Liver (tissue), 3 donors: ENCODE data around the gene SLC16A7.

Experiments
- EGR1 ChIP-seq, 2 donors: IDR thresholded peaks; 2 replicates each; pipeline ENCODE4 v1.6.1; 2016 to 2018; ENCODE audit warnings: antibody characterized with exemption in 2 of 2, low read depth in 2 of 2
- GABPA ChIP-seq, 2 donors: IDR thresholded peaks in 1 of 2; conservative IDR thresholded peaks in 1 of 2; 2 replicates each; pipeline ENCODE4 v1.6.1; 2016; ENCODE audit warnings: antibody characterized with exemption in 2 of 2, mild to moderate bottlenecking in 1 of 2, moderate library complexity in 1 of 2
- HNF4A ChIP-seq, 2 donors: conservative IDR thresholded peaks; 2 replicates each; pipeline ENCODE4 v1.6.1; 2016; ENCODE audit warnings: antibody characterized with exemption in 2 of 2, mild to moderate bottlenecking in 2 of 2
- JUND ChIP-seq, 2 donors: IDR thresholded peaks; 2 replicates each; pipeline ENCODE4 v1.6.1; 2016; ENCODE audit warnings: antibody characterized with exemption in 2 of 2
- RAD21 ChIP-seq, 2 donors: IDR thresholded peaks; 2 replicates each; pipeline ENCODE4 v1.6.1; 2016; ENCODE audit warnings: antibody characterized with exemption in 2 of 2, mild to moderate bottlenecking in 2 of 2
- RXRA ChIP-seq, 2 donors: IDR thresholded peaks; 2 replicates each; pipeline ENCODE4 v1.6.1; 2017 to 2018; ENCODE audit warnings: antibody characterized with exemption in 2 of 2, mild to moderate bottlenecking in 1 of 2
- SP1 ChIP-seq: IDR thresholded peaks from 2 replicates; pipeline ENCODE4 v1.6.1; 2018; ENCODE audit warnings: antibody characterized with exemption, mild to moderate bottlenecking
- TAF1 ChIP-seq: conservative IDR thresholded peaks from 2 replicates; pipeline ENCODE4 v1.6.1; 2016; ENCODE audit warnings: antibody characterized with exemption, mild to moderate bottlenecking
- YY1 ChIP-seq: IDR thresholded peaks from 2 replicates; pipeline ENCODE4 v1.6.1; 2016; ENCODE audit warnings: antibody characterized with exemption, mild to moderate bottlenecking
- TF ChIP-seq, protein P1 (sequence below): fragments of 150-350 bp; IDR thresholded peaks from 2 replicates; pipeline ENCODE4 v1.5.1; 2017; ENCODE audit warnings: improper control_type of control experiment, low read depth, low read length; ENCODE audit not compliant: missing input control
- TF ChIP-seq, protein P2 (sequence below): IDR thresholded peaks from 2 replicates; pipeline ENCODE4 v1.6.1; 2016; ENCODE audit warnings: antibody characterized with exemption, mild to moderate bottlenecking
- TF ChIP-seq, protein P3 (sequence below): IDR thresholded peaks from 2 replicates; pipeline ENCODE4 v1.6.1; 2016; ENCODE audit warnings: antibody characterized with exemption
- TF ChIP-seq, protein P4 (sequence below): IDR thresholded peaks from 2 replicates; pipeline ENCODE4 v1.6.1; 2016; ENCODE audit warnings: antibody characterized with exemption
- TF ChIP-seq, protein P5 (sequence below): IDR thresholded peaks from 2 replicates; pipeline ENCODE4 v1.6.1; 2016; ENCODE audit warnings: antibody characterized with exemption
- donor health status: healthy.
- donor health status: healthy.

DNA sequence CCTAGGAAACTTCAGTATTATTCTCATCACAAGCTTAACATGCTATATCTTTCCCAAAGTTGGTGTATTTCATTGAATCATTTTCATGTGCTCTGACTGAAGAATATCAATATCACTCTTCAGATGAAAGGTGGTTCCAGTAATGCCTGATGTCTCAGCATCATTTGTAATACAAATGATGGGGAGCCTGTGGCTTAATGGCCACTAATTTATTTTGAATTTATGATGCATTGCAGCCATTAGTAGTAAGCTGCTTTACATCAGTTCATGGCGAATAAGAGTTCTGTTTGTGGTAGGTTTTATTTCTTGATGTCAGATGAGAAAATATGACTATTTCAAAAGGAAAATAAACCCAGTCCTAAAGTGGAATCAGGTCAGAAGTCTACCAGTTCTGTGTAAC, 139.4 kb downstream of the SLC16A7 start:
- TF ChIP-seq RAD21 (IDR thresholded peaks at IDR 0.05) = no peak
- TF ChIP-seq, protein P1, sequence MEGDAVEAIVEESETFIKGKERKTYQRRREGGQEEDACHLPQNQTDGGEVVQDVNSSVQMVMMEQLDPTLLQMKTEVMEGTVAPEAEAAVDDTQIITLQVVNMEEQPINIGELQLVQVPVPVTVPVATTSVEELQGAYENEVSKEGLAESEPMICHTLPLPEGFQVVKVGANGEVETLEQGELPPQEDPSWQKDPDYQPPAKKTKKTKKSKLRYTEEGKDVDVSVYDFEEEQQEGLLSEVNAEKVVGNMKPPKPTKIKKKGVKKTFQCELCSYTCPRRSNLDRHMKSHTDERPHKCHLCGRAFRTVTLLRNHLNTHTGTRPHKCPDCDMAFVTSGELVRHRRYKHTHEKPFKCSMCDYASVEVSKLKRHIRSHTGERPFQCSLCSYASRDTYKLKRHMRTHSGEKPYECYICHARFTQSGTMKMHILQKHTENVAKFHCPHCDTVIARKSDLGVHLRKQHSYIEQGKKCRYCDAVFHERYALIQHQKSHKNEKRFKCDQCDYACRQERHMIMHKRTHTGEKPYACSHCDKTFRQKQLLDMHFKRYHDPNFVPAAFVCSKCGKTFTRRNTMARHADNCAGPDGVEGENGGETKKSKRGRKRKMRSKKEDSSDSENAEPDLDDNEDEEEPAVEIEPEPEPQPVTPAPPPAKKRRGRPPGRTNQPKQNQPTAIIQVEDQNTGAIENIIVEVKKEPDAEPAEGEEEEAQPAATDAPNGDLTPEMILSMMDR = no peak
- TF ChIP-seq TAF1 = no peak
- TF ChIP-seq, protein P2, sequence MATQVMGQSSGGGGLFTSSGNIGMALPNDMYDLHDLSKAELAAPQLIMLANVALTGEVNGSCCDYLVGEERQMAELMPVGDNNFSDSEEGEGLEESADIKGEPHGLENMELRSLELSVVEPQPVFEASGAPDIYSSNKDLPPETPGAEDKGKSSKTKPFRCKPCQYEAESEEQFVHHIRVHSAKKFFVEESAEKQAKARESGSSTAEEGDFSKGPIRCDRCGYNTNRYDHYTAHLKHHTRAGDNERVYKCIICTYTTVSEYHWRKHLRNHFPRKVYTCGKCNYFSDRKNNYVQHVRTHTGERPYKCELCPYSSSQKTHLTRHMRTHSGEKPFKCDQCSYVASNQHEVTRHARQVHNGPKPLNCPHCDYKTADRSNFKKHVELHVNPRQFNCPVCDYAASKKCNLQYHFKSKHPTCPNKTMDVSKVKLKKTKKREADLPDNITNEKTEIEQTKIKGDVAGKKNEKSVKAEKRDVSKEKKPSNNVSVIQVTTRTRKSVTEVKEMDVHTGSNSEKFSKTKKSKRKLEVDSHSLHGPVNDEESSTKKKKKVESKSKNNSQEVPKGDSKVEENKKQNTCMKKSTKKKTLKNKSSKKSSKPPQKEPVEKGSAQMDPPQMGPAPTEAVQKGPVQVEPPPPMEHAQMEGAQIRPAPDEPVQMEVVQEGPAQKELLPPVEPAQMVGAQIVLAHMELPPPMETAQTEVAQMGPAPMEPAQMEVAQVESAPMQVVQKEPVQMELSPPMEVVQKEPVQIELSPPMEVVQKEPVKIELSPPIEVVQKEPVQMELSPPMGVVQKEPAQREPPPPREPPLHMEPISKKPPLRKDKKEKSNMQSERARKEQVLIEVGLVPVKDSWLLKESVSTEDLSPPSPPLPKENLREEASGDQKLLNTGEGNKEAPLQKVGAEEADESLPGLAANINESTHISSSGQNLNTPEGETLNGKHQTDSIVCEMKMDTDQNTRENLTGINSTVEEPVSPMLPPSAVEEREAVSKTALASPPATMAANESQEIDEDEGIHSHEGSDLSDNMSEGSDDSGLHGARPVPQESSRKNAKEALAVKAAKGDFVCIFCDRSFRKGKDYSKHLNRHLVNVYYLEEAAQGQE = no peak
- no peak for TF ChIP-seq GABPA (IDR thresholded peaks at IDR 0.05 in 1 of 2, conservative IDR thresholded peaks at IDR 0.05 in 1 of 2)
- TF ChIP-seq, protein P3, sequence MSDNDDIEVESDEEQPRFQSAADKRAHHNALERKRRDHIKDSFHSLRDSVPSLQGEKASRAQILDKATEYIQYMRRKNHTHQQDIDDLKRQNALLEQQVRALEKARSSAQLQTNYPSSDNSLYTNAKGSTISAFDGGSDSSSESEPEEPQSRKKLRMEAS = no peak
- TF ChIP-seq, protein P4, sequence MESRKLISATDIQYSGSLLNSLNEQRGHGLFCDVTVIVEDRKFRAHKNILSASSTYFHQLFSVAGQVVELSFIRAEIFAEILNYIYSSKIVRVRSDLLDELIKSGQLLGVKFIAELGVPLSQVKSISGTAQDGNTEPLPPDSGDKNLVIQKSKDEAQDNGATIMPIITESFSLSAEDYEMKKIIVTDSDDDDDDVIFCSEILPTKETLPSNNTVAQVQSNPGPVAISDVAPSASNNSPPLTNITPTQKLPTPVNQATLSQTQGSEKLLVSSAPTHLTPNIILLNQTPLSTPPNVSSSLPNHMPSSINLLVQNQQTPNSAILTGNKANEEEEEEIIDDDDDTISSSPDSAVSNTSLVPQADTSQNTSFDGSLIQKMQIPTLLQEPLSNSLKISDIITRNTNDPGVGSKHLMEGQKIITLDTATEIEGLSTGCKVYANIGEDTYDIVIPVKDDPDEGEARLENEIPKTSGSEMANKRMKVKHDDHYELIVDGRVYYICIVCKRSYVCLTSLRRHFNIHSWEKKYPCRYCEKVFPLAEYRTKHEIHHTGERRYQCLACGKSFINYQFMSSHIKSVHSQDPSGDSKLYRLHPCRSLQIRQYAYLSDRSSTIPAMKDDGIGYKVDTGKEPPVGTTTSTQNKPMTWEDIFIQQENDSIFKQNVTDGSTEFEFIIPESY = no peak
- TF ChIP-seq SP1 = no peak
- no peak for TF ChIP-seq JUND (IDR thresholded peaks at IDR 0.05)
- no peak for TF ChIP-seq YY1
- TF ChIP-seq HNF4A (conservative IDR thresholded peaks at IDR 0.05) = no peak
- no peak for TF ChIP-seq RXRA (IDR thresholded peaks at IDR 0.05)
- TF ChIP-seq, protein P5, sequence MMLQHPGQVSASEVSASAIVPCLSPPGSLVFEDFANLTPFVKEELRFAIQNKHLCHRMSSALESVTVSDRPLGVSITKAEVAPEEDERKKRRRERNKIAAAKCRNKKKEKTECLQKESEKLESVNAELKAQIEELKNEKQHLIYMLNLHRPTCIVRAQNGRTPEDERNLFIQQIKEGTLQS = no peak
- TF ChIP-seq EGR1 (IDR thresholded peaks at IDR 0.05; ENCODE audit: low read depth in 2 of 2) = no peak
